Tibial artery (tissue), 4 donors: ENCODE results near the gene GJA4.

Source experiments
- DNase-seq, 2 donors: peaks; one replicate each; pipeline ENCODE4 v3.0.0-alpha.2; 2019
- H3K27ac ChIP-seq, 2 donors: fragments of 200-600 bp; sonication (generic) in 1 of 2; 1 replicate in 1 of 2; 2 replicates in 1 of 2; pipeline ENCODE4 v1.5.1; 2018 to 2019; ENCODE audit warnings: mild to moderate bottlenecking in 1 of 2
- H3K27me3 ChIP-seq, 2 donors: fragments of 200-600 bp; sonication (generic) in 1 of 2; one replicate each; pipeline versions ENCODE4 v1.5.1 to v1.6.0; 2016 to 2019
- H3K36me3 ChIP-seq, 3 donors: fragments of 200-600 bp; sonication (generic) in 2 of 3; one replicate each; pipeline ENCODE4 v1.5.1; 2016 to 2019; ENCODE audit warnings: mild to moderate bottlenecking in 2 of 3
- H3K4me1 ChIP-seq, 4 donors: fragments of 200-600 bp; sonication (generic) in 2 of 4; 1 replicate in 3 of 4; 2 replicates in 1 of 4; pipeline ENCODE4 v1.5.1; 2016 to 2019
- H3K4me3 ChIP-seq, 2 donors: fragments of 200-600 bp; sonication (generic) in 1 of 2; 1 replicate in 1 of 2; 2 replicates in 1 of 2; pipeline ENCODE4 v1.5.1; 2018 to 2019; ENCODE audit warnings: mild to moderate bottlenecking in 2 of 2
- H3K9me3 ChIP-seq, 3 donors: fragments of 200-600 bp; sonication (generic) in 1 of 3; one replicate each; pipeline ENCODE4 v1.5.1; 2016 to 2019
- intact Hi-C: fragments of 100-400 bp; cut with DNase I; formaldehyde crosslinking; loops from one replicate; pipeline ENCODE4 v1.15.0; 2023; ENCODE audit warnings: low total_unique reads
- TF ChIP-seq, protein P1 (sequence below), 2 experiments: fragments of 200-600 bp in 1 of 2; fragments of 450-650 bp in 1 of 2; IDR thresholded peaks; one replicate each; pipeline ENCODE4 v1.5.1; 2017 to 2019; ENCODE audit warnings: antibody characterized with exemption in 2 of 2, mild to moderate bottlenecking in 1 of 2, moderate library complexity in 1 of 2

The GJA4 gene

DNA sequence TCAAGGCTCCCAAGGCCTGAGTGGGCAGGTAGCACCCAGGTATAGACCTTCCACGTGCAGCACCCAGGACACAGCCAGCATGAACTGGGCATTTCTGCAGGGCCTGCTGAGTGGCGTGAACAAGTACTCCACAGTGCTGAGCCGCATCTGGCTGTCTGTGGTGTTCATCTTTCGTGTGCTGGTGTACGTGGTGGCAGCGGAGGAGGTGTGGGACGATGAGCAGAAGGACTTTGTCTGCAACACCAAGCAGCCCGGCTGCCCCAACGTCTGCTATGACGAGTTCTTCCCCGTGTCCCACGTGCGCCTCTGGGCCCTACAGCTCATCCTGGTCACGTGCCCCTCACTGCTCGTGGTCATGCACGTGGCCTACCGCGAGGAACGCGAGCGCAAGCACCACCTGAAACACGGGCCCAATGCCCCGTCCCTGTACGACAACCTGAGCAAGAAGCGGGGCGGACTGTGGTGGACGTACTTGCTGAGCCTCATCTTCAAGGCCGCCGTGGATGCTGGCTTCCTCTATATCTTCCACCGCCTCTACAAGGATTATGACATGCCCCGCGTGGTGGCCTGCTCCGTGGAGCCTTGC is 31.5 kb upstream of the GJA4 start:
- Histone ChIP-seq H3K4me1 (no peaks in the 10 kb centered on the region), H3K27ac (no peak overlapping the region), H3K27me3 (peaks cover 0 to 10% of the 10 kb centered on the region in 2 donors), H3K36me3 (no peaks in the 10 kb centered on the region), H3K4me3 (no peak overlapping the region), H3K9me3 (no peaks in the 10 kb centered on the region)
- TF ChIP-seq, protein P1, sequence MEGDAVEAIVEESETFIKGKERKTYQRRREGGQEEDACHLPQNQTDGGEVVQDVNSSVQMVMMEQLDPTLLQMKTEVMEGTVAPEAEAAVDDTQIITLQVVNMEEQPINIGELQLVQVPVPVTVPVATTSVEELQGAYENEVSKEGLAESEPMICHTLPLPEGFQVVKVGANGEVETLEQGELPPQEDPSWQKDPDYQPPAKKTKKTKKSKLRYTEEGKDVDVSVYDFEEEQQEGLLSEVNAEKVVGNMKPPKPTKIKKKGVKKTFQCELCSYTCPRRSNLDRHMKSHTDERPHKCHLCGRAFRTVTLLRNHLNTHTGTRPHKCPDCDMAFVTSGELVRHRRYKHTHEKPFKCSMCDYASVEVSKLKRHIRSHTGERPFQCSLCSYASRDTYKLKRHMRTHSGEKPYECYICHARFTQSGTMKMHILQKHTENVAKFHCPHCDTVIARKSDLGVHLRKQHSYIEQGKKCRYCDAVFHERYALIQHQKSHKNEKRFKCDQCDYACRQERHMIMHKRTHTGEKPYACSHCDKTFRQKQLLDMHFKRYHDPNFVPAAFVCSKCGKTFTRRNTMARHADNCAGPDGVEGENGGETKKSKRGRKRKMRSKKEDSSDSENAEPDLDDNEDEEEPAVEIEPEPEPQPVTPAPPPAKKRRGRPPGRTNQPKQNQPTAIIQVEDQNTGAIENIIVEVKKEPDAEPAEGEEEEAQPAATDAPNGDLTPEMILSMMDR (IDR thresholded peaks at IDR 0.05): no peak
- no peak for DNase-seq
- intact Hi-C loops: no loop called here

DNA sequence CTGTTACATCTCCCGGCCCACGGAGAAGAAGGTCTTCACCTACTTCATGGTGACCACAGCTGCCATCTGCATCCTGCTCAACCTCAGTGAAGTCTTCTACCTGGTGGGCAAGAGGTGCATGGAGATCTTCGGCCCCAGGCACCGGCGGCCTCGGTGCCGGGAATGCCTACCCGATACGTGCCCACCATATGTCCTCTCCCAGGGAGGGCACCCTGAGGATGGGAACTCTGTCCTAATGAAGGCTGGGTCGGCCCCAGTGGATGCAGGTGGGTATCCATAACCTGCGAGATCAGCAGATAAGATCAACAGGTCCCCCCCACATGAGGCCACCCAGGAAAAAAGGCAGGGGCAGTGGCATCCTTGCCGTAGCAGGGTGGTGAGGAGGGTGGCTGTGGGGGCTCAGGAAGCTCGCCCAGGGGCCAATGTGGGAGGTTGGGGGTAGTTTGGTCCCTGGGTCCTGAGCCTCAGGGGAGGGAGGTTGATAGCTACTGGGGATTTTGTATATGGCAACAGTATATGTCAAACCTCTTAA is 31.0 kb upstream of the GJA4 start:
- Histone ChIP-seq H3K27me3 (peaks cover 0 to 10% of the 10 kb centered on the region in 2 donors), H3K9me3 (no peaks in the 10 kb centered on the region), H3K4me3 (no peak overlapping the region), H3K36me3 (no peaks in the 10 kb centered on the region), H3K4me1 (no peaks in the 10 kb centered on the region), H3K27ac (no peak overlapping the region)
- TF ChIP-seq, protein P1 (IDR thresholded peaks at IDR 0.05): no peak
- intact Hi-C loops: no loop called here
- DNase-seq: no peak

DNA sequence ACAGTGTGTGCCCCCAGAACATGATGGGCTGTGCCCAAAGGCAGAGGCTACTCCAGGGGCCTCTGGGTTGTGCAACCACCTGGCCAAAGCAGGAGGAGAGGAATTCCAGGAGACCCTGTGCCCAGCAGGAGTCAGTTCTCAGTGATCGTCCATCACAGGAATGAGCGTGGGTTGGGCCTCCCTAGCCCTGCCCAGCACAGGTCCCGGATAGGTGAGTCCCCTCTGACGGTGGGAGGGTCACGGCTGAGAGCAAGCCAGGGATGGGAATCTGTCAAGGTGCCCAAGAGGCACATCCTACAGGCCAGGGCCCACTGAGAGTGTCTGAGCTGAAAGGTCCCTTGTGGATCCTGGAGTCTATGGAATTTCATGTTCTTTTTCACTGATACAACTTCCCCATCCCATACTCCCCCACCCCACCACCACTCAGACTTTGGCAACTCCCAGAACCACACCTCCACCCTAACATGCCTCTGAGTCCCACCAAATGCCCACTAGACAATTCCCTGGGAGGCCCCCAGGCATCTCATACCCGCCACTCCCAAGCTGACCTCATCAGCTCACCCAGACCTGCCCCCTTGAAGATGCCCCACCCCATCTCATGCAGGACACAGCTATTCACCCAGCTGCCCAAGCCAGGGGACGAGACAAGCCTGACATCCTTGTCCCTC is 30.2 kb upstream of the GJA4 start:
- Histone ChIP-seq H3K36me3 (no peaks in the 10 kb centered on the region), H3K27ac (no peak overlapping the region), H3K9me3 (no peaks in the 10 kb centered on the region), H3K4me1 (no peaks in the 10 kb centered on the region), H3K27me3 (peaks cover 0 to 10% of the 10 kb centered on the region in 2 donors), H3K4me3 (no peak overlapping the region)
- TF ChIP-seq, protein P1 (IDR thresholded peaks at IDR 0.05): no peak
- intact Hi-C loops: no loop called here
- DNase-seq: no peak

DNA sequence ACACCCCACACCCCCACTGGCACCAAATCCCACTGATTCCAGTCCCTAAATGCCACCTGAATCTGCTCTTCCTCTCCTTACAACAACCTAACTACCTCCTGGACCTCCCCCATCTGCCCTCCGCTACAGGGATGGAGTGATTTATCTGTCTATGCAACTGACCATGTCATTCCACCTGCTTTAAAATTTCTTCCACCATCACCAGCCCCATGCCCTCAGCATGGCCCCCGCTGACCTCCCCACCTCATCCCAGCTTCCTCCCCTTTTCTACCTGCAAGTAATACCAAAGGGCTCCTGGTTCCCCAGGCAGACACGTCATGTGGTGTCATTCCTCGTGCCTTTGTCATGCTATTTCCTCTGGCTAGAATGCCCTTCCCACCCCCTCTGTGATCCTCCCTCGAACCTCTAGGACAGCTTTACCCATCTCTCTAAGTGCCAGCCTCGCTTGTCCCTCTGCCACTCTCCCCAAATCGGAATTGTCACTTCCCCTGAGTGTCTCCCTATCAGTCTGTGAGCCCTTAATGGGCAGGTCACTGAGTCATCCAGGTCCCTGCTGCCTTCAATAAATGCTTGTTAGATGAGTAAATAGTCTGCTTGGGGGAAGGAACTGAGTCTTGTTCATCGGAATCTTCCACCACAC is 29.5 kb upstream of the GJA4 start:
- intact Hi-C loops: no loop called here
- DNase-seq: no peak

DNA sequence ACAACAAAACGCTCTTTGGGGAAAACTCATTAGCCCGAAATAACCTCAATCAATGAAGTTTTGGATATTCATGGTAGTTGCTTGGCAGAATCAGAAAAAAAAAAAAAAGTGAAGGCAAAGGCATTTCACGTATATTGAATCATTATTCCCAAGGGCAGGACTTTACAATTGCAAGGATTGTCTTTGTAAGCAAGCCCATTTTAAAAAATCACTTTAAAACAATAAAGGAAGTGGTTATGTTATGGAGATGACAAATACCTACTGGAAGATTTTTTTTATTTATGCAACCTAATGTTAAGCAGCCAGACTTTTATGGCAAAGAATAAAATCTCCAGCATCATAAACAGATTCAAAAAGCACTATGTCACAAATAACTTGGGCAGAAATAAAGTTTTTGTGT is 23.9 kb upstream of the GJA4 start:
- H3K9me3 ChIP-seq: no peaks in the 10 kb centered on the region
- intact Hi-C loops: no loop called here
- no peaks in the 10 kb centered on the region for H3K4me1 ChIP-seq
- TF ChIP-seq, protein P1 (IDR thresholded peaks at IDR 0.05): no peak
- no peak overlapping the region for H3K27ac ChIP-seq
- no peak overlapping the region for H3K4me3 ChIP-seq
- no peaks in the 10 kb centered on the region for H3K36me3 ChIP-seq
- H3K27me3 ChIP-seq: no peaks in the 10 kb centered on the region
- DNase-seq: no peak

More for the DNA sequence above, 29.5 kb upstream of the GJA4 start:
- no peaks in the 10 kb centered on the region for H3K9me3 ChIP-seq
- H3K27ac ChIP-seq: no peak overlapping the region
- H3K4me3 ChIP-seq: no peak overlapping the region
- H3K36me3 ChIP-seq: no peaks in the 10 kb centered on the region
- peaks cover 0 to 10% of the 10 kb centered on the region in 2 donors for H3K27me3 ChIP-seq
- TF ChIP-seq, protein P1 (IDR thresholded peaks at IDR 0.05): no peak
- H3K4me1 ChIP-seq: no peaks in the 10 kb centered on the region
